GM23248 (cell line): ENCODE data around the gene ANKS1B.

Experiments used
- EZH2 ChIP-seq: fragments of 200-600 bp; sonication (generic); IDR thresholded peaks from 2 replicates; pipeline ENCODE4 v1.6.1; 2018; ENCODE audit warnings: antibody characterized with exemption, mild to moderate bottlenecking; ENCODE audit not compliant: insufficient read depth, poor library complexity, severe bottlenecking
- EZH2phosphoT487 ChIP-seq: fragments of 200-600 bp; sonication (generic); IDR thresholded peaks from 2 replicates; pipeline ENCODE4 v1.6.1; 2018; ENCODE audit warnings: antibody characterized with exemption, moderate library complexity, mild to moderate bottlenecking, low read depth; ENCODE audit not compliant: insufficient read depth

- TF ChIP-seq EZH2 (no peak), EZH2phosphoT487 (no peak)
These were observed 58.1 kb downstream of the ANKS1B start for GRCh38 chr12:99926511-99927169.
